Stimulated activated naive CD4-positive, alpha-beta T cell treated with Interleukin-2 at 50 U/mL for 16 hours (primary cell): Measurements from ENCODE around the gene RNF224.
A peak's percentile ranks its signal among the peaks of the same experiment; 100 is the strongest.
"Not testable (repeated sequence)": the region's sequence is repeated elsewhere in the genome, so short reads cannot be mapped to it uniquely, and the experiment has no call there.

Experiments used
- DNase-seq: peaks from one replicate; lab custom pipeline; 2025; lab: John Stamatoyannopoulos, UW

The RNF224 gene

GRCh38 chr9:137228506-137228967 is 1.2 kb downstream of the RNF224 start:
- DNase-seq, result no peak

GRCh38 chr9:137228968-137229896 is 1.9 kb downstream of the RNF224 start:
- no peak for DNase-seq

GRCh38 chr9:137229903-137230704 is 2.8 kb downstream of the RNF224 start:
- no peak for DNase-seq

GRCh38 chr9:137230705-137231371 is 3.5 kb downstream of the RNF224 start, which contains the start of gene SLC34A3:
SLC34A3 (plus strand) TSS chr9:137230901; CDS start chr9:137231703, 802 bp downstream.
- DNase-seq, result no peak

- DNase-seq, result no peak
Measured at GRCh38 chr9:137231372-137232039, 4.2 kb downstream of the RNF224 start.

GRCh38 chr9:137232101-137232500 is 4.8 kb downstream of the RNF224 start:
- no peak for DNase-seq

- DNase-seq, result no peak
Measured at GRCh38 chr9:137232510-137232909, 5.2 kb downstream of the RNF224 start.

GRCh38 chr9:137233143-137233980 is 6.1 kb downstream of the RNF224 start:
- no peak for DNase-seq

- DNase-seq, result no peak
Measured at GRCh38 chr9:137234055-137234697, 6.9 kb downstream of the RNF224 start.

GRCh38 chr9:137234758-137235423 is 7.6 kb downstream of the RNF224 start:
- no peak for DNase-seq

- DNase-seq, result no peak
Measured at GRCh38 chr9:137235424-137236237, 8.3 kb downstream of the RNF224 start.

GRCh38 chr9:137236238-137236935 is 9.1 kb downstream of the RNF224 start:
- peak; percentile 89 for DNase-seq

- no peak for DNase-seq
Measured at GRCh38 chr9:137236936-137237421, 9.7 kb downstream of the RNF224 start.

- no peak for DNase-seq
Measured at GRCh38 chr9:137237759-137238726, 10.7 kb downstream of the RNF224 start.

GRCh38 chr9:137239541-137240200 is 12.4 kb downstream of the RNF224 start:
- DNase-seq, result not testable (repeated sequence)

GRCh38 chr9:137240318-137240840 is 13.1 kb downstream of the RNF224 start:
- DNase-seq, result peak; percentile 66
